Suprapubic skin (tissue), 3 donors: Measurements from ENCODE around the gene CNTRL.

Experiments used
- POLR2A ChIP-seq, 2 donors: fragments of 450-650 bp; IDR thresholded peaks; one replicate each; pipeline ENCODE4 v1.6.1; 2017; ENCODE audit warnings: antibody characterized with exemption in 2 of 2, mild to moderate bottlenecking in 2 of 2, moderate library complexity in 2 of 2
- TF ChIP-seq, protein P1 (sequence below), 2 donors: fragments of 200-600 bp in 1 of 2; fragments of 450-650 bp in 1 of 2; sonication (generic) in 1 of 2; IDR thresholded peaks; one replicate each; pipeline ENCODE4 v1.5.1; 2016 to 2019; ENCODE audit warnings: antibody characterized with exemption in 2 of 2, mild to moderate bottlenecking in 1 of 2, moderate library complexity in 1 of 2

DNA sequence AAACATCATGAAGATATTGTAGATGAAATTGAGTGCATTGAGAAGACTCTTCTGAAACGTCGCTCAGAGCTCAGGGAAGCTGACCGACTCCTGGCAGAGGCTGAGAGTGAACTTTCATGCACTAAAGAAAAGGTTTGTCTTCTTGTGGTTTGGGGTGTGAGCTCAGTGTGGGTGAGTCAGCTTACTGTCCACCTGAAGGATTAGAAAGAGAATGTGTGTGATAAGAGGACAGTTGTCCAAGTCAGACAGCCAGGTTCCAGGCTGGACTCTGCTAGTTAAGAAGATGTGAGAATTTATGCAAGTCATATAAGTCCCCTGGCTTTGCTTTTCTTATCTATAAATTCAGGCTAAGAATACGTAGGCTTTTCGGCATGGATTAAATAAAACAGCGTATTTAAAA, 80.0 kb downstream of the CNTRL start:
- TF ChIP-seq, protein P1, sequence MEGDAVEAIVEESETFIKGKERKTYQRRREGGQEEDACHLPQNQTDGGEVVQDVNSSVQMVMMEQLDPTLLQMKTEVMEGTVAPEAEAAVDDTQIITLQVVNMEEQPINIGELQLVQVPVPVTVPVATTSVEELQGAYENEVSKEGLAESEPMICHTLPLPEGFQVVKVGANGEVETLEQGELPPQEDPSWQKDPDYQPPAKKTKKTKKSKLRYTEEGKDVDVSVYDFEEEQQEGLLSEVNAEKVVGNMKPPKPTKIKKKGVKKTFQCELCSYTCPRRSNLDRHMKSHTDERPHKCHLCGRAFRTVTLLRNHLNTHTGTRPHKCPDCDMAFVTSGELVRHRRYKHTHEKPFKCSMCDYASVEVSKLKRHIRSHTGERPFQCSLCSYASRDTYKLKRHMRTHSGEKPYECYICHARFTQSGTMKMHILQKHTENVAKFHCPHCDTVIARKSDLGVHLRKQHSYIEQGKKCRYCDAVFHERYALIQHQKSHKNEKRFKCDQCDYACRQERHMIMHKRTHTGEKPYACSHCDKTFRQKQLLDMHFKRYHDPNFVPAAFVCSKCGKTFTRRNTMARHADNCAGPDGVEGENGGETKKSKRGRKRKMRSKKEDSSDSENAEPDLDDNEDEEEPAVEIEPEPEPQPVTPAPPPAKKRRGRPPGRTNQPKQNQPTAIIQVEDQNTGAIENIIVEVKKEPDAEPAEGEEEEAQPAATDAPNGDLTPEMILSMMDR (IDR thresholded peaks at IDR 0.05): no peak
- TF ChIP-seq POLR2A (IDR thresholded peaks at IDR 0.05): no peak
